H7 (cell line): ENCODE results near the gene MINDY4B. TPM values are rescaled to one million over a fixed set of nuclear protein-coding genes. Genes with fewer than 3 reads are reported as not detected.

Experiments used
- total RNA-seq: library from RNA; depleted of rRNA; stranded (reverse); fragments of >200 nt; shearing (Covaris generic); gene quantifications from 2 replicates; pipeline ENCODE4 v1.2.3, GENCODE V29; 2014; rRNA removed

The MINDY4B gene
- total RNA-seq, 1 experiment from 2014 or later: not detected

Other genes with a start within 250 kb of the MINDY4B start
- gene ERICH6, start 201.5 kb downstream of the MINDY4B start, total RNA-seq: 0.17 TPM in 1 of 2 replicates, not detected in the other
- gene SIAH2, start 142.3 kb downstream of the MINDY4B start, total RNA-seq: 35.8 and 54.8 TPM in 2 replicates
- gene CLRN1, start 67.3 kb upstream of the MINDY4B start, total RNA-seq: 0.17 and 0.22 TPM in 2 replicates
- gene MED12L, start 180.2 kb upstream of the MINDY4B start, total RNA-seq: 7.9 and 8.0 TPM in 2 replicates